SW 1271 (cell line): ENCODE results near the gene ARPC4.
A peak's percentile ranks its signal among the peaks of the same experiment; 100 is the strongest.
"Not testable (repeated sequence)": the region's sequence is repeated elsewhere in the genome, so short reads cannot be mapped to it uniquely, and the experiment has no call there.

Experiments
- DNase-seq, 2 experiments: peaks; one replicate each; lab custom pipeline; 2025; lab: John Stamatoyannopoulos, UW

The ARPC4 gene

GRCh38 chr3:9770276-9770812 is 22.5 kb upstream of the ARPC4 start:
- no peak for DNase-seq

GRCh38 chr3:9771007-9771406 is 21.9 kb upstream of the ARPC4 start:
- DNase-seq, result not testable (repeated sequence)

DNA sequence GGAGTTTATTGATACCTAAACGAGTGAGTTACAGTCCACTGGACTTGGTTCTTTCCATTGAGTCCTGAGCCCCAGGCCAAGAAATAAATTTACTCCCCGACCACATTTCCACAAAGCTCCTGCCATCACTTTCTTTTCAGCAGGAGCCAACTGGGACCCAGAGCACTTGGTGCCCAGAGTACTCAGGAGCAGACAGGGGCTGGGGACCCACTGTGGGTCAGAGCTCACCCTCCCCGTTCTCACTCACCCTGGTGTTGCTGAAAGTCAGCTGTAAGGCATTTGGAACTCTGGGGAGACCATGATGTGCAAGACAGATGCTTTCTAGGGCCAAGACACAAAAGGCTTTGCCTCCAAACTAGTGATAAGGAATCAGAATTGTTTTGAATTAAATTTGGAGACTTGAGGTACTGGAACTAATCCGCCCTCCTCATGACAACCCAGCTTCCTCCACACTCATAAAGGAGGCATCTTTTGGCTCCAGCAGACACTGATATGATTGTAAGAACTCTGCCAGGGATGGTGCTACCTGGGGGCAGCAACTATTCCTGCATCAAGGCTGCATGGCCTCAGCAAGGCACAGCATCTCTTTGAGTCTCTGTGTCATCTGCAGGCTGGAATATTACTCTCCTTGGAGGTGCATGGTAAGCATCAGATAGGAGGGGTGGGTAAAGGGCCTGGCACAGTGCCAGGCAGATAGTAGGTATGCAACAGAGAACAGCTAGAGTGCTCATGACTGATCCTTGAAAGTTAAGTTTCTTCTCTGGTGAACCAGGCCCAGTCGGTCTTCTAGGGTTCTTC is 15.8 kb upstream of the ARPC4 start:
- no peak for DNase-seq

- no peak for DNase-seq
Measured at GRCh38 chr3:9777694-9778021, 15.2 kb upstream of the ARPC4 start.

DNA sequence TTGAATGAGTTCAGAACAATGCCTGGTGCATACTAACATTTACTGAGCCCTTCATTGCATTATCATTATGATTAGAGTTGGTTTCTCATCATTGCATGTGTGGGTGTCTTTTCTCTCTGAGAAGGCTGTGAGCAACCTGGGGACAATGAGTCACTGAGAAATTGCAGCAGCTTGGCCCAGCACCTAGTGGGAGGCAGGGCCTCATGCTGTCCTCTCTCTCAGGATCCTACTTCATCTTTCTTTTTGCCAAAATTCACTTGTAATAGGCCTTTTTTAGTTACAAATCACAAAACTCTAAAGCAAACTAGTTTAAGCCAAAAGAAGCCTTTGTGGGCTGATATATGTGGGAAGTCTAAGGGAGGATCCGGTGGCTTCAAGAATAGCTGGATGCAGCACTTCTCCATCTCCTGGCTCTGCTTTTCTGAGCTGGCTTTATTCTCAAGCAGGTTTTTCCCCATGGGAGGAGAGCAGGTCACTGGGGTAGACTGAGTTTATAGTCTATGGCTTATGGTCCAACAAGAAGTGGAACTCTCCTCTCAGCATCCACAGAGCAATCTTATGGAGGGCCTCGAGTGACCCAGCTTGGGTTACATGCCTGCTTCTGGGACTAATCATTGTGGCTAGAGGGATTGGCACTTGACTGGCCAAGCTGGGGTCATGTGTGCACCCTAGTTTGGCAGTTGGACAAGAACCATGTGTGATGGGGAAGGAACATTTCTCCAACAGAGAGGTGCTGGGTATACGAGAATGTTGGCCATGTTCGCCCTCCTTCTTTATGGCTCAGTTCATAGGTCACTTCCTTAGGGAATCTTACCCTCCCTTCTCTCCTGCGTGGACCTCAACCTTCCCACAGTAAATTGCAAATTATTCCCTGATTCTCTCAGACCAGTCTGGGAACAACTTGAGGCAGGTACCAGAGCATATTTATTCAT is 14.5 kb upstream of the ARPC4 start:
- DNase-seq, result no peak

GRCh38 chr3:9779075-9779593 is 13.7 kb upstream of the ARPC4 start:
- DNase-seq, result no peak

GRCh38 chr3:9779721-9780457 is 13.0 kb upstream of the ARPC4 start:
- DNase-seq, result no peak

DNA sequence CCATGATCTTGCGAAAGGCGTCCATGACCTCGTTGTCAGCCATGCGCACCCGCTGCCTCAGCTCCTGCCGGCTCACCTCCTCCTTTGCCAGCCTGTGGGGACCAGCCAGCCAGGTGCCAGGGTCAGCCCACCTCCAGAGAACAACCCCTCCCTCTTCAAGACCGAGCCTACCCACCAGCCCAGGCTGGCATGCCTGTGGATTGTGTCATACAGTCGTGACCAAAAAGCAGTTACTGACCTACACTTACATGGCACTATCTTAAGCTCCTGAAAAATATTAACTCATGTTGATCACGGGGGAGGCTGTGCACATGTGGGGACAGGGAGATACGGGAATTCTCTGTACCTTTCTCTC is 12.4 kb upstream of the ARPC4 start:
- DNase-seq, result no peak

- DNase-seq, result no peak
Measured at GRCh38 chr3:9780910-9781309, 12.0 kb upstream of the ARPC4 start.

DNA sequence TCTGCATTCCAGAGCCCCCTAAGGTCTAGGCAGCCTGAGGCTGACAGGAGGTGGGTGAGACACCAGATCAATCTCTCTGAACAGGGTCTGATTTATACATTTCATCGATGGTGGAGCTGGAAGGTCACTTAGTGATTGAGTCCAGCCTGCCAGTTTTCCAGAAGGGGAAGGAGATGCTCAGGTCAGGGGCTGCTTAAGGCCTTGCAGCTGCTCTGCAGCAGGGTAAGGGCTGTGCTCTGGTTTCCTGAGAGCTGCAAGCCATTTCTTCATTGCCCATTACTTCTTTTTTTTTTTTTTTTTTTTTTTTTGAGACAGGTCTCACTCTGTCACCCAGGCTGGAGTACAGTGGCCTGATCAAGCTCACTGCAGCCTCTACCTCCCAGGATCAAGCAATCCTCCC is 11.3 kb upstream of the ARPC4 start:
- DNase-seq, result no peak

DNA sequence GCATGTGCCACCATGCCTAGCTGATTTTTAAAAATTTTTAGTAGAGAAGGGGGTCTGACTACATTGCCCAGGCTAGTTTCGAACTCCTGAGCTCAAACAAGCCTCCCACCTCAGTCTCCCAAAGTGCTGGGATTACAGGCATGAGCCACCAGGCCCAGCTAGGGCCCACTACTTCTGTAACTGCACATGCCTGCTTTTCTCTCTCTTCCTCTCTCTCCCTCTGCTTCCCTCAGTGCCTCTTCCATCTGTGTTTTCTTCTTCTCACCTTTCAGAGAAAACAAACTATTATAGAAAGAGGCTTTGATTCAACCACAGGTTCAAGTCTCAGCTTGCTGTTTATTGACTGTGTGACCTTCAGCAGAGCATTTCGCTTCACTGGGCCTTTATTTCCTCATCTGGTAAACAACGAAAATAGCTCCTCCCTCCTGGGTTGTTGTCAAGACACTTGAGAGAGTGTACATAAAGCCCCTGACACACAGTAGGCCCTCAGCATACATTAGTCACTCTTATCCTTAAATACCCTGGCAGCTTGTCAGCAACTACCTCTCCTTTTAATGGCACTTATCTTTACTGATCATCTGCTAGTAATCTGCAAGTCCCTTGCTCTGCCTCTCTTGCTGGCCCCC is 10.8 kb upstream of the ARPC4 start:
- no peak for DNase-seq

GRCh38 chr3:9782770-9783169 is 10.1 kb upstream of the ARPC4 start:
- DNase-seq, result peak in 1 of 2 experiments; percentile 35

DNA sequence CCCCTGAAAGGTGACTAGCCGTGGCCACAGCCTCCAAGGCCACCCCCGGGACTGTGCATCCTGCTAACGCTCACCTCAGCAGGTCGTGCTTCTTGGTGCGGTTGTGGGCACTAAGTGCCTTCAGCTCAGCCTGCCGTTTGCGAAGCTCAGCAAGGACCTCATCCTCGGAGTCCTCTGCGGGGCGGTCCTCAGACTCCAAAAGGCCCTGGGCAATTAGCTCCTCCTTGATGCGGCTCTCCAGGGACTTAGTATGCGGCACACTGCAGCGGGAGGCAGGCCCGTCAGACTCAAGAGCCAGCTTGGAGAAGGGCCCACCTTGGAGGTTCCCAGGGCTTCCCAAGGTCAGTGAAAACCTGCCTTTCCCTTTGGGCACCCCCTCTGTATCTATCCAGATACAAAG is 8.9 kb upstream of the ARPC4 start:
- DNase-seq, result no peak

DNA sequence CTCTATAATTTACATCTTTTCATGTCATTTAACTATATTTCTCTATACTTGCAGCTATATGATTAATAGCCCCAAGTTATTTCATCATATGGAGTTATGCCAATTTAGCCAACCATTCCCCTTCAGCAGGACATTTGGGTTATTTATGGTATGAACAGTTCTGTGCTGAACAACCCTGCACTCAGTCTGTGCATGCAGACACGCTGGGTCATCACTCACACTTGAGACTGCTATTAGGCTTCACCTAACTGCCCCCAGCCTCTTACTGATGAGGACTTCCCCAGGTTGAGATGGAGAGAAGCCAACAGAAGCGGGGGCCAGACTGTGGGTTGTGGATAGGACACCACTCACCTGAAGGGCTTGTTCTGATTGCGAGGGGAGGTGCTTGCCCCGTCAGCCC is 7.9 kb upstream of the ARPC4 start:
- DNase-seq, result no peak

GRCh38 chr3:9785602-9786001 is 7.3 kb upstream of the ARPC4 start:
- no peak for DNase-seq

DNA sequence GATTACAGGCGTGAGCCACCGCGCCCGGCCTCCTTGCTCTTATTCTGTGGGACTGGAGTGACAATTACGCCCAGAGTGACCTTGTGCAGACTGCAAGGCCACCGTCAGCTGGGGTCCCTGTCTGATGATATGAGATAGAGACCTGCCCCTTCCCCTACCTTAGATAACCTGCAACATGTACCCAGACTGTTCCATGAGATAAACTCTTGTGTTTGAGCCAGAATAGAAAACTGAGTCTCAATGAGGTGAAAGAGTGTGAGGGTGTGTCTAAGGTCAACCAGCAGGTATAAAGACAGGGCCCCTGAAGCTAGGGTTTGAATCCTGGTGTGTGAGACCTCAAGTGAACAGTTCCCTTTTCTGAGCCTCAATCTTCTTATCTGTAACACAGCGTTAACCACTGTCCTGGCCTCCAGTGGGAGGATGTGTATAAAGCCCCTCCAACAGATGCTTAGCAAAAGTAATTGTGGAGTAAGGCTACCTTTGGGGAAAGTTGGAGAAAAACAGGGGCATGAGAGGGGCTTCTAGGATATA is 6.6 kb upstream of the ARPC4 start:
- DNase-seq, result no peak

GRCh38 chr3:9786825-9787669 is 5.8 kb upstream of the ARPC4 start:
- no peak for DNase-seq

DNA sequence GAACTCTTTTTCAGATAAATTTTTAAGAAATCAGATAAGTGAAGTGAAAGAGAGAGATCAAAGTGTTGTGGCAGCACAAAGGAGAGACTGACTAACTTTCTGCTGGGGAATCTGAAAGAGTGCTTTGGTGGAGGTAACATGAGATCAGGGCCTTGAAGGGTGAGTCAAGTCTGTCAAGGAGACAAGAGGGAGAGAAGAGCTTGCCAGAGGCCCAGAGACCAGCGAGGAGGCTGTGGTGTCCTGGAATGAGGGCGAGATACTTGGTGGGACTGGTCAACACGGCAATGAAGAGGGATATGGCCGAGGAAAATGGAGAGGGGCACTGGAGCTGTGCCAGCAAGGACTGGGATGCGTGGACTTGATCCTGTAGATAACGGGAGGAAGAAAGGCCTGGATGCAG is 5.2 kb upstream of the ARPC4 start:
- DNase-seq, result no peak

- no peak for DNase-seq
Measured at GRCh38 chr3:9791127-9791526, 1.8 kb upstream of the ARPC4 start.

DNA sequence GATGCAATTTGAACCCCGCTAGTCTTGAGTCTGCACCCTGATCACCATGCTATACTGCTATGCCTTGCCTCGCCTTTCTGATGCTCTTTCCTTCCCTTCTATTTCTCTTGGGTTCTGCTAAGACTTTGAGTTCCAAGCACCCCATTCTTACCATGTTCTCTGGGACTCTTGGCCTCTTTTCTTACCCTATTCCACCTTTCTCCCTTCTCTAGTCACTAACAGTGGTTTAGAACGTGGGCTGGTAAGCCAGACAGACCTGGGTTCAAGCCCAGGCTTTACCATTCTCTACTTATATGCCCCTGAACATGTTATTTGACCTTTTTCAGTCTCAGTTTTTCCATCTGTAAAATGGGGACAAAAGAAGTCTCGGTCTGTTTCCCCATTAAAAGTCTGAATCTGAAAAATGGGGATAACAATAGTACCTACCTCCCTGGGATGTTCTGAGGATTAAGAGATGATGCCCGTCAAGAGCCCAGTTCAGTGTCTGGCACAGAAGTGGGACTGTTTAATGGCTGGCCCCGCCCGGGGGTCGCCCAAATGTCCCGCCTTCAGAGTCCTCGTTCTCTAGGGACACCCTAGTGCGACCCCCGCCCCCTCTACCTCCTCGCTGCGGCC is 985 bp upstream of the ARPC4 start:
- DNase-seq, result no peak
